RWPE2 (cell line): ENCODE data around the gene DAO.

Source experiments
- ATAC-seq: fragments of 200-7000 bp; cut with Tn5 transposase; 3 replicates; pipeline ENCODE4 v1.9.1; 2021; ENCODE audit warnings: low read depth
- DNase-seq: peaks from one replicate; pipeline ENCODE4 v3.0.0-alpha.2; 2020; ENCODE audit warnings: low spot score
- H3K27ac ChIP-seq: fragments of 450-650 bp; 2 replicates; pipeline ENCODE4 v1.5.1; 2017; ENCODE audit warnings: mild to moderate bottlenecking; ENCODE audit not compliant: poor library complexity, severe bottlenecking
- H3K27me3 ChIP-seq: fragments of 250-450 bp; sonication (Bioruptor Pico); 2 replicates; pipeline ENCODE4 v1.5.1; 2021; ENCODE audit warnings: mild to moderate bottlenecking, moderate library complexity; ENCODE audit not compliant: insufficient read depth, poor library complexity, severe bottlenecking
- H3K36me3 ChIP-seq: fragments of 250-450 bp; sonication (Bioruptor Pico); 2 replicates; pipeline ENCODE4 v1.5.1; 2020; ENCODE audit warnings: low read depth, mild to moderate bottlenecking, moderate library complexity
- H3K4me1 ChIP-seq: fragments of 250-450 bp; sonication (Bioruptor Pico); 2 replicates; pipeline ENCODE4 v1.5.1; 2021; ENCODE audit warnings: mild to moderate bottlenecking, moderate library complexity; ENCODE audit not compliant: insufficient read depth, poor library complexity, severe bottlenecking
- H3K4me3 ChIP-seq: fragments of 250-450 bp; sonication (Bioruptor Pico); 2 replicates; pipeline ENCODE4 v1.5.1; 2021; ENCODE audit warnings: mild to moderate bottlenecking, moderate library complexity; ENCODE audit not compliant: severe bottlenecking
- H3K9me3 ChIP-seq: fragments of 250-450 bp; sonication (Bioruptor Pico); 2 replicates; pipeline ENCODE4 v1.5.1; 2021; ENCODE audit warnings: mild to moderate bottlenecking, moderate library complexity; ENCODE audit not compliant: severe bottlenecking
- CTCF ChIP-seq: fragments of 450-650 bp; IDR thresholded peaks from one replicate; pipeline ENCODE4 v1.5.1; 2017; ENCODE audit warnings: mild to moderate bottlenecking, moderate library complexity; ENCODE audit not compliant: poor library complexity, severe bottlenecking

The DAO gene

GRCh38 chr12:108879615-108880254 is at the start of gene DAO:
DAO (plus strand) TSS chr12:108880092; CDS start chr12:108885007, 4,915 bp downstream.
- Histone ChIP-seq H3K4me1 (no peaks in the 10 kb centered on the region), H3K27me3 (no peaks in the 10 kb centered on the region), H3K36me3 (no peaks in the 10 kb centered on the region), H3K27ac (no peak within 1 kb of the TSS), H3K9me3 (no peaks in the 10 kb centered on the region), H3K4me3 (no peak within 1 kb of the TSS)
- DNase-seq (no peak), ATAC-seq (no peak)
- no peak for TF ChIP-seq CTCF

GRCh38 chr12:108831309-108831991 is 48.4 kb upstream of the DAO start:
- Histone ChIP-seq H3K4me3 (no peak overlapping the region), H3K4me1 (peaks cover 48% of the 10 kb centered on the region), H3K27ac (peak overlapping the region; percentile 99), H3K9me3 (no peaks in the 10 kb centered on the region), H3K27me3 (no peaks in the 10 kb centered on the region), H3K36me3 (peaks cover 87% of the 10 kb centered on the region)
- no peak for TF ChIP-seq CTCF
- DNase-seq = no peak
- no peak for ATAC-seq

- Histone ChIP-seq H3K4me3 (no peak overlapping the region), H3K4me1 (peaks cover 49% of the 10 kb centered on the region), H3K27me3 (no peaks in the 10 kb centered on the region), H3K27ac (peak overlapping the region; percentile 99), H3K36me3 (peaks cover 88% of the 10 kb centered on the region), H3K9me3 (no peaks in the 10 kb centered on the region)
- ATAC-seq (no peak), DNase-seq (no peak)
- TF ChIP-seq CTCF = no peak
Measured at GRCh38 chr12:108832208-108832607, 47.7 kb upstream of the DAO start.

GRCh38 chr12:108832730-108833354 is 47.0 kb upstream of the DAO start:
- no peaks in the 10 kb centered on the region for H3K27me3 ChIP-seq
- H3K27ac ChIP-seq = peak overlapping the region; percentile 99
- H3K4me3 ChIP-seq = no peak overlapping the region
- ATAC-seq (peak; percentile 81), DNase-seq (no peak)
- TF ChIP-seq CTCF = no peak
- peaks cover 86% of the 10 kb centered on the region for H3K36me3 ChIP-seq
- H3K9me3 ChIP-seq = no peaks in the 10 kb centered on the region
- H3K4me1 ChIP-seq = peaks cover 55% of the 10 kb centered on the region

- DNase-seq = peak; percentile 88
Measured at GRCh38 chr12:108833355-108833733, 46.5 kb upstream of the DAO start.

More at GRCh38 chr12:108833355-108833733, 46.5 kb upstream of the DAO start:
- H3K4me3 ChIP-seq = no peak overlapping the region
- ATAC-seq = peak; percentile 76
- no peaks in the 10 kb centered on the region for H3K9me3 ChIP-seq
- no peak for TF ChIP-seq CTCF
- peak overlapping the region; percentile 99 for H3K27ac ChIP-seq
- no peaks in the 10 kb centered on the region for H3K27me3 ChIP-seq
- H3K4me1 ChIP-seq = peaks cover 58% of the 10 kb centered on the region
- peaks cover 85% of the 10 kb centered on the region for H3K36me3 ChIP-seq
